Common myeloid progenitor, CD34-positive (primary cell): ENCODE measurements around the gene KATNBL1.
"Not testable (repeated sequence)": the region's sequence is repeated elsewhere in the genome, so short reads cannot be mapped to it uniquely, and the experiment has no call there.

Experiments
- CTCF ChIA-PET: fragments of 350-600 bp; sonication (Branson Sonifier 250); formaldehyde crosslinking; loops from one replicate; lab custom pipeline; 2021; ENCODE audit warnings: antibody characterized with exemption; lab: Charles Lee
- POLR2A ChIA-PET: fragments of 350-600 bp; sonication (Branson Sonifier 250); formaldehyde crosslinking; loops from one replicate; lab custom pipeline; 2021; ENCODE audit warnings: antibody characterized with exemption; lab: Charles Lee
- DNase-seq, 3 donors: peaks; one replicate each; pipeline versions ENCODE4 v3.0.0 to v3.0.0-alpha.2; 2013
- H3K27ac ChIP-seq, 2 experiments: 1 replicate in 1 of 2; 2 replicates in 1 of 2; pipeline ENCODE4 v1.7.0; 2013; ENCODE audit warnings: inconsistent platforms in 2 of 2, low read length in 2 of 2, mild to moderate bottlenecking in 2 of 2, low read depth in 1 of 2, moderate library complexity in 1 of 2; ENCODE audit not compliant: severe bottlenecking in 2 of 2, insufficient read depth in 1 of 2, poor library complexity in 1 of 2
- H3K27me3 ChIP-seq, 5 experiments: replicated peaks in 2 of 5; 1 replicate in 3 of 5; 2 replicates in 2 of 5; pipeline versions ENCODE4 v1.6.1 to v1.7.0; 2013; ENCODE audit warnings: low read length in 4 of 5, mild to moderate bottlenecking in 2 of 5, moderate library complexity in 2 of 5, inconsistent platforms in 1 of 5; ENCODE audit not compliant: insufficient read depth in 5 of 5, control insufficient read depth in 4 of 5
- H3K36me3 ChIP-seq, 4 experiments: 1 replicate in 2 of 4; 2 replicates in 2 of 4; pipeline versions ENCODE4 v1.6.1 to v1.7.0; 2013; ENCODE audit warnings: low read length in 3 of 4, control low read depth in 1 of 4, mild to moderate bottlenecking in 1 of 4; ENCODE audit not compliant: control insufficient read depth in 4 of 4, insufficient read depth in 4 of 4
- H3K4me1 ChIP-seq, 4 experiments: 1 replicate in 3 of 4; 2 replicates in 1 of 4; pipeline versions ENCODE4 v1.6.1 to v1.7.1; 2013; ENCODE audit warnings: low read length in 3 of 4, mild to moderate bottlenecking in 3 of 4, control low read depth in 1 of 4, inconsistent platforms in 1 of 4, moderate library complexity in 1 of 4; ENCODE audit not compliant: control insufficient read depth in 4 of 4, insufficient read depth in 4 of 4; ENCODE audit errors: control extremely low read depth in 1 of 4
- H3K4me3 ChIP-seq, 7 experiments: 1 replicate in 4 of 7; 2 replicates in 3 of 7; pipeline versions ENCODE4 v1.5.1 to v1.7.0; 2013; ENCODE audit warnings: mild to moderate bottlenecking in 7 of 7, low read length in 6 of 7, moderate library complexity in 6 of 7, inconsistent platforms in 2 of 7, low read depth in 2 of 7, control low read depth in 1 of 7; ENCODE audit not compliant: insufficient read depth in 4 of 7, control insufficient read depth in 1 of 7; ENCODE audit errors: extremely low read depth in 1 of 7
- H3K9me3 ChIP-seq, 5 experiments: 1 replicate in 4 of 5; 2 replicates in 1 of 5; pipeline versions ENCODE4 v1.6.1 to v1.7.1; 2013; ENCODE audit warnings: low read length in 4 of 5, mild to moderate bottlenecking in 2 of 5, inconsistent platforms in 1 of 5, low read depth in 1 of 5, moderate library complexity in 1 of 5; ENCODE audit not compliant: control insufficient read depth in 4 of 5, insufficient read depth in 2 of 5; ENCODE audit errors: control extremely low read depth in 1 of 5
- whole genome bisulfite sequencing: methylation state at CpG from one replicate; pipeline ENCODE4 v1.1.5; 2013; ENCODE audit not compliant: insufficient coverage; 5-methylcytosine and 5-hydroxymethylcytosine counted together

The KATNBL1 gene

DNA sequence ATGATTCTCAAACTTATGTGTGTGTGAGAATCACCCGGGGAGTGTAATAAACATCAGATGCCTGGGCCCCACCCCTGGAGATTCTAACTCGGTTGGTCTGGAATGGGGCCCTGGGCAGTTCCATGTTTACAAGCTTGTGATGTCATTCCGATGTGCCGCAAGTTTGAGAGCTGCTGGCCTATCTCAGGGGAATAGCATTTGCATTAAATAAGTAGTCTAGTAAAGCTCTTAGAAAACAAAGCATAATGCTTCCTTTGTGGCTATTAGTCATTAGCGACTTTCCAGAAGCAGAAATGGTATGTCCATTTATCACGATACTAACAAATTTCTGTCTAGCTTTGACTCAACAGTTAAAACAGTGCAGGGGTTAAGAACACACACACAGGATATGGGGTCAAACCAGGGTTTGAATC, 87.1 kb downstream of the KATNBL1 start:
- no peak for DNase-seq
- peaks cover 0 to 1% (median 0%) of the 10 kb centered on the region in 5 experiments for H3K27me3 ChIP-seq
- CTCF ChIA-PET = interaction anchor here (1.5 kb wide), 1 partner anchor 13 kb away, joined by 9 read pairs; no protein-coding TSS in a partner anchor
- no peaks in the 10 kb centered on the region for H3K4me1 ChIP-seq
- H3K36me3 ChIP-seq = no peaks in the 10 kb centered on the region
- 97% methylated on average over 5 of the region's 6 CpGs for WGBS
- no peak overlapping the region for H3K27ac ChIP-seq
- H3K9me3 ChIP-seq = no peaks in the 10 kb centered on the region
- POLR2A ChIA-PET = no interaction called here
- no peak overlapping the region for H3K4me3 ChIP-seq

DNA sequence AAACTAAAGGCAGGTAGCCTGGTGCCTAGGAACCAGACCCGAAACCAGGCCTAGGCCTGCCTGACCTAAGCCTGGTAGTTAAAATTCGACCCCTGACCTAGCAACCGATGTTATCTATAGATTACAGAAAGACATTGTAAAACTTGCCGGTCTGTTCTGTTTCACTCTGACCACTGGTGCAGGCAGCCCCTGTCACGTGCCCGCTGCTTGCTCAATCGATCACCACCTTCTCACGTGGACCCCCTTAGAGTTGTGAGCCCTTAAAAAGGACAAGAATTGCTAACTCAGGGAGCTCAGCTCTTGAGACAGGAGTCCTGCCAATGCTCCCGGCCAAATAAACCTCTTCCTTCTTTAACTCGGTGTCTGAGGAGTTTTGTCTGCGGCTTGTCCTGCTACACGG, 88.1 kb downstream of the KATNBL1 start:
- H3K27ac ChIP-seq, DNase-seq, H3K27me3 ChIP-seq, H3K4me3 ChIP-seq, POLR2A ChIA-PET, H3K36me3 ChIP-seq, H3K4me1 ChIP-seq, H3K9me3 ChIP-seq: not testable (repeated sequence)
- WGBS = 74% methylated on average over 10 of the region's 12 CpGs
- CTCF ChIA-PET = interaction anchor here (1.5 kb wide), 1 partner anchor 12 kb away, joined by 9 read pairs; no protein-coding TSS in a partner anchor

- H3K4me3 ChIP-seq, H3K27me3 ChIP-seq, CTCF ChIA-PET, H3K36me3 ChIP-seq, H3K9me3 ChIP-seq, H3K27ac ChIP-seq, H3K4me1 ChIP-seq, DNase-seq: not testable (repeated sequence)
- 83% methylated on average over 1 of the region's 2 CpGs for WGBS
- POLR2A ChIA-PET = interaction anchor here (0.6 kb wide), 1 partner anchor 678 kb away, joined by 3 read pairs; no protein-coding TSS in a partner anchor
Observed at GRCh38 chr15:34120420-34120819, 89.5 kb downstream of the KATNBL1 start.

DNA sequence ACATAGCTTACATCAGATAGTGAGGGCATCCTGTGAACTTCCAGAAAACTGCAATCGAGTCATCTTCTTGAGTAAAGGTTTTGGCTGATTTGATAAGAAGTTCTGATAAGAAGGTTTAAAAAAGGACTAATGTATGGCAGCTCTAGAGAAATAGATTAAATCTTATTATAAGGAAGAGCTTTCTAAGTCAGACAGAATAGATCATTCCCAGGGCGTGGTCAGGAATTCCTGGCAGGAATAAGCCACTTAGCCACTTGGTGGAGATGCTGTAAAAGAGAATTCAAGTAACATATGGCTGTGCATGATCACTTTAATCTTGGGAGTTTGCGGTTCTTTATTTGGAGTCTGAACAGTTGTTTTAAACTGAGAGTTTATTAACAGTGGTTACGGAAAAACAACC, 90.6 kb downstream of the KATNBL1 start:
- H3K27ac ChIP-seq = no peak overlapping the region
- H3K27me3 ChIP-seq = no peaks in the 10 kb centered on the region
- ChIA-PET POLR2A (no interaction called here), CTCF (interaction anchor here (1.2 to 1.4 kb wide), 2 partner anchors 9 to 93 kb away, joined by 3 to 6 read pairs; no protein-coding TSS in a partner anchor)
- DNase-seq = no peak
- H3K36me3 ChIP-seq = no peaks in the 10 kb centered on the region
- no peaks in the 10 kb centered on the region for H3K4me1 ChIP-seq
- 86% methylated on average over 2 of the region's 4 CpGs for WGBS
- H3K4me3 ChIP-seq = no peak overlapping the region
- no peaks in the 10 kb centered on the region for H3K9me3 ChIP-seq

DNA sequence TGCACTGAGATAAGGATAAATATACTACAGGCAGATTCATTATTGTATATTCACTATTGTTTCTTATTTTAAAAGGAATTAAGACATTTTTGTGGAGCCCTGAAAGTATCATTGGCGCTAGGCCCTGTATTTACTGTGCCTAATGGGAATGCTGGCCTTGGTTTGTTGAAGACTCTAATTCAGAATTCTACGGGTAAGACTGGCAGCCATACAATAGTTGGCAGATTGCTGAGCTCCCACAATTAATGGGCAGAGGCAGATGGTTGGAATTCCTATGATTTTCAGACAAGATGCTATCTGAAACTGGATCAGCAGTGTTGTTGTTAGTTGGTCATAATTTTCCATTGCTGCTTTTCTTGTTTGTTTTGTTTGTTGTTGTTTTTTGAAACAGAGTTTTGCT, 93.3 kb downstream of the KATNBL1 start:
- Histone ChIP-seq H3K36me3 (no peaks in the 10 kb centered on the region), H3K27me3 (no peaks in the 10 kb centered on the region), H3K9me3 (no peaks in the 10 kb centered on the region), H3K4me3 (no peak overlapping the region), H3K27ac (no peak overlapping the region), H3K4me1 (no peaks in the 10 kb centered on the region)
- 100% methylated on average over 2 of the region's 2 CpGs for WGBS
- POLR2A ChIA-PET = no interaction called here
- no peak for DNase-seq
- CTCF ChIA-PET = no interaction called here

DNA sequence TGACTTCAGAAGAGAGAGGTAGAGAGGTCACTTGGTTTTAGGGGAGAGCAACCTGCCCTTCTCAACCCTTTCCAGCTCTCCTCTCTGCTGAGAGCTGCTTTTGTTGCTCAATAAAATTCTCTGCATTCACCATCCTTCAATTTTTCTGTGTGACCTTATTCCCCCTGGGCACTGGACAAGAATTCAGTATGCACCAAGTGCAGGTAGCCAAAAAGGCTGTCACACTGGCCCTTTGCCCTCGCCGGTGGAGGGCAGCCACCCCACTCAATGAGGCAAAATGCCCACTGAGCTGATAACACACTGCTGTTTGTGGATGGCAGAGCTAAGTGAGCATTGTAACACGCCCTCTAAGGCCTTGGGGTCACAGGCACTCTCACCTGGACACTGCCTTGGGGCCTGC, 95.2 kb downstream of the KATNBL1 start:
- Histone ChIP-seq H3K36me3 (no peaks in the 10 kb centered on the region), H3K4me1 (peaks cover 0 to 1% (median 0%) of the 10 kb centered on the region in 4 experiments), H3K27me3 (no peaks in the 10 kb centered on the region), H3K4me3 (no peak overlapping the region), H3K27ac (no peak overlapping the region), H3K9me3 (no peaks in the 10 kb centered on the region)
- CTCF ChIA-PET = interaction anchor here (1.3 kb wide), 1 partner anchor 25 kb away, joined by 3 read pairs; no protein-coding TSS in a partner anchor
- WGBS = 94% methylated on average over 3 of the region's 3 CpGs
- no peak for DNase-seq
- POLR2A ChIA-PET = no interaction called here

DNA sequence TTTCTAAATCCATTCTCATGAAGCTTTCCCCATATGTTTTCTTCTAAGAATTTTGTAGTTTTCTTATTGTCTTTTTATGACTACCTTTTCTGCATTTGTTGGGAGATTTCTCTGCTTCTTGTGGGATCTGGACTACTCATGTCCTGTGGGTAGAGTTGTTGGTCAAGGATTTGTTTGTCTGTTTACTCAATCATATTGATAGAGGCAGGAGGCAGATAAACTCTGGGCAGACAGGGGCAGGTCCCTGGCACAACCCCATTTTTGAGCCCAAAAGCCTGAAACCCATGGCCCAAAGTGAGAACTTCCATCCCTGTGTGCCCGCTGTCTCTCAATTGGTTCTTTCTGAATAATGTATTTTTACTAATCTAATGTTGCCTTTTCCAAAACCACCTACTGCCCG, 95.7 kb downstream of the KATNBL1 start:
- 0% methylated on average over 1 of the region's 2 CpGs for WGBS
- Histone ChIP-seq H3K36me3 (no peaks in the 10 kb centered on the region), H3K27ac (no peak overlapping the region), H3K4me3 (no peak overlapping the region), H3K27me3 (no peaks in the 10 kb centered on the region), H3K9me3 (no peaks in the 10 kb centered on the region), H3K4me1 (peaks cover 0 to 2% (median 0%) of the 10 kb centered on the region in 4 experiments)
- ChIA-PET POLR2A (no interaction called here), CTCF (interaction anchor here (1.2 to 1.3 kb wide), 2 partner anchors 10 to 26 kb away, joined by 3 read pairs; no protein-coding TSS in a partner anchor)
- DNase-seq = no peak
